ENCODE data around the gene MYOZ3.

MYOZ3 gene

GRCh38 chr5:150626853-150627276 is 34.2 kb upstream of the MYOZ3 start:
- in situ Hi-C loops (cut with MboI; ENCODE audit: low sequenced_read_pairs), result no loop called here

- in situ Hi-C loops (cut with MboI; ENCODE audit: low sequenced_read_pairs), result no loop called here
Observed at GRCh38 chr5:150627731-150628545, 33.1 kb upstream of the MYOZ3 start.

- in situ Hi-C loops (cut with MboI; ENCODE audit: low sequenced_read_pairs), result no loop called here
Observed at GRCh38 chr5:150628936-150629485, 32.0 kb upstream of the MYOZ3 start.

- in situ Hi-C loops (cut with MboI; ENCODE audit: low sequenced_read_pairs), result no loop called here
Observed at GRCh38 chr5:150630016-150630415, 31.0 kb upstream of the MYOZ3 start.

GRCh38 chr5:150630461-150631325 is 30.4 kb upstream of the MYOZ3 start:
- in situ Hi-C loops (cut with MboI; ENCODE audit: low sequenced_read_pairs), result no loop called here

GRCh38 chr5:150631326-150631701 is 29.7 kb upstream of the MYOZ3 start:
- in situ Hi-C loops (cut with MboI; ENCODE audit: low sequenced_read_pairs), result no loop called here

- in situ Hi-C loops (cut with MboI; ENCODE audit: low sequenced_read_pairs), result no loop called here
Observed at GRCh38 chr5:150632305-150633160, 28.5 kb upstream of the MYOZ3 start.

- in situ Hi-C loops (cut with MboI; ENCODE audit: low sequenced_read_pairs), result no loop called here
Observed at GRCh38 chr5:150633429-150633828, 27.6 kb upstream of the MYOZ3 start.

GRCh38 chr5:150636391-150637244 is 24.4 kb upstream of the MYOZ3 start:
- in situ Hi-C loops (cut with MboI; ENCODE audit: low sequenced_read_pairs), result no loop called here

- in situ Hi-C loops (cut with MboI; ENCODE audit: low sequenced_read_pairs), result no loop called here
Observed at GRCh38 chr5:150637245-150638052, 23.6 kb upstream of the MYOZ3 start.

GRCh38 chr5:150638053-150638444 is 23.0 kb upstream of the MYOZ3 start:
- in situ Hi-C loops (cut with MboI; ENCODE audit: low sequenced_read_pairs), result no loop called here

GRCh38 chr5:150638488-150639376 is 22.3 kb upstream of the MYOZ3 start:
- in situ Hi-C loops (cut with MboI; ENCODE audit: low sequenced_read_pairs), result no loop called here

GRCh38 chr5:150639377-150639692 is 21.7 kb upstream of the MYOZ3 start:
- in situ Hi-C loops (cut with MboI; ENCODE audit: low sequenced_read_pairs), result no loop called here

- in situ Hi-C loops (cut with MboI; ENCODE audit: low sequenced_read_pairs), result no loop called here
Observed at GRCh38 chr5:150639751-150640150, 21.3 kb upstream of the MYOZ3 start.

- in situ Hi-C loops (cut with MboI; ENCODE audit: low sequenced_read_pairs), result no loop called here
Observed at GRCh38 chr5:150640311-150641005, 20.6 kb upstream of the MYOZ3 start, which contains the start of gene SYNPO. TSS of gene SYNPO (plus strand) at chr5:150640660. CDS start at chr5:150648276, 7,616 bp downstream.

GRCh38 chr5:150641006-150641570 is 20.0 kb upstream of the MYOZ3 start:
- in situ Hi-C loops (cut with MboI; ENCODE audit: low sequenced_read_pairs), result no loop called here
